GM18499 (cell line): Measurements from ENCODE around the gene DHX36.

Experiments used
- ATAC-seq: cut with Tn5 transposase; IDR thresholded peaks from one replicate; pipeline ENCODE4 v1.9.1; 2021; ENCODE audit warnings: moderate number of reproducible peaks; ENCODE audit not compliant: insufficient read depth, unreplicated experiment

DHX36 gene

GRCh38 chr3:154227531-154227930 lies 96.8 kb downstream of the DHX36 start:
- no peak for ATAC-seq

- no peak for ATAC-seq
Measured at GRCh38 chr3:154225536-154225935, 98.8 kb downstream of the DHX36 start.

- no peak for ATAC-seq
Measured at GRCh38 chr3:154224866-154225265, 99.4 kb downstream of the DHX36 start.

DNA sequence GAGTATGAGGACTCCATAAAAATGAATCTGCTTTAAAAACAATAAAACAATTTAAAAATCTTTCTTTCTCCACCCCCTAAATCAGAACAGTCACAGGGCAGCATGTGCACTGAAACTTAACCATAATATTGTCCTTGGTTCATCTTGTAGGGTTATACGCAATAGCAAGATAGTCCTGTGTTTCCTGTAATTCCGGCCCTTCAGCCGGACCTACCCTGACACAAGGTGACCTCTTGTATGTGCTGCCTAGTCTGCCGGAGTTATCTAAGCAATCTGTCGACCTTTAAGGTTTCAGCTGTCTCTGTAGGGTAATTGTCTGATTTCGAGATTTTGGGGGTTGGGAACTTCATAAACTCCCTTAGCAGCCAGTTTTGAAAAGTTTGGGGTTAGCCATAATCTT lies 99.9 kb downstream of the DHX36 start:
- ATAC-seq = no peak

DNA sequence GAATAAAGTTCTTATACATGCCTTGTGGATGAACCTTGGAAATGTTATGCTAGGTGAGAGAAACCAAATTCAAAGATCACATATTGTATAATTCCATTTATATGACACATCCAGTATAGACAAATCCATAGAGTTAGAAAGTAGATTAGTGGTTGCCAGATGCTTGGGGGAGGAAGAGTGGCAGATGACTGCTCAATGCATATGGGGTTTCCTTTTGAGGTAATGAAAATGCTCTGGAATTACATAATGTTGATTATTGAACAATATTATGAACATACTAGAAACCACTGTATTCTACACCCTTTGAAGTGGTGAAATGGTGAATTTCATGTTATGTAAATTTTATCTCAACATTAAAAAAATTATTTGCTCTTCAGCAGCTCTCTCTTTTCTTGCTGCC lies 100.8 kb downstream of the DHX36 start:
- ATAC-seq = no peak
